HEK293 (cell line): Measurements from ENCODE around the gene ACSBG1.
A peak's percentile ranks its signal among the peaks of the same experiment; 100 is the strongest.

ENCODE experiments used
- ELK4 ChIP-seq: IDR thresholded peaks from 2 replicates; pipeline ENCODE4 v1.6.1; 2011; ENCODE audit warnings: mild to moderate bottlenecking, low read depth, low read length, borderline replicate concordance
- GLIS1 ChIP-seq: fragments of 450-650 bp; formaldehyde crosslinking; IDR thresholded peaks from 2 replicates; pipeline ENCODE4 v1.5.1; 2016; ENCODE audit warnings: missing biosample characterization, missing genetic modification characterization
- GLIS2 ChIP-seq: fragments of 450-650 bp; formaldehyde crosslinking; IDR thresholded peaks from 2 replicates; pipeline ENCODE4 v1.5.1; 2016; ENCODE audit warnings: missing biosample characterization, missing genetic modification characterization
- KLF10 ChIP-seq: fragments of 450-650 bp; IDR thresholded peaks from 2 replicates; pipeline ENCODE4 v1.5.1; 2018; ENCODE audit warnings: missing biosample characterization, mild to moderate bottlenecking, missing genetic modification characterization
- KLF8 ChIP-seq: fragments of 450-650 bp; formaldehyde crosslinking; IDR thresholded peaks from 2 replicates; pipeline ENCODE4 v1.5.1; 2016; ENCODE audit warnings: missing biosample characterization, missing genetic modification characterization
- MEIS1 ChIP-seq: sonication (generic); formaldehyde crosslinking; IDR thresholded peaks from 2 replicates; pipeline ENCODE4 v1.8.1; 2022; ENCODE audit warnings: missing genetic modification reagents, mild to moderate bottlenecking, borderline replicate concordance
- SCRT1 ChIP-seq: fragments of 450-650 bp; formaldehyde crosslinking; IDR thresholded peaks from 2 replicates; pipeline ENCODE4 v1.5.1; 2016; ENCODE audit warnings: missing biosample characterization, missing genetic modification characterization, borderline replicate concordance
- SP2 ChIP-seq: fragments of 450-650 bp; formaldehyde crosslinking; IDR thresholded peaks from 2 replicates; pipeline ENCODE4 v1.5.1; 2016; ENCODE audit warnings: missing biosample characterization, missing genetic modification characterization
- ZBTB17 ChIP-seq: fragments of 450-650 bp; formaldehyde crosslinking; IDR thresholded peaks from 2 replicates; pipeline ENCODE4 v1.5.1; 2016; ENCODE audit warnings: missing biosample characterization, missing genetic modification characterization
- ZBTB7A ChIP-seq: fragments of 450-650 bp; formaldehyde crosslinking; IDR thresholded peaks from 2 replicates; pipeline ENCODE4 v1.5.1; 2016; ENCODE audit warnings: low read depth, missing biosample characterization, missing genetic modification characterization
- ZBTB8A ChIP-seq: fragments of 450-650 bp; formaldehyde crosslinking; IDR thresholded peaks from 2 replicates; pipeline ENCODE4 v1.5.1; 2016; ENCODE audit warnings: missing biosample characterization, missing genetic modification characterization
- ZEB2 ChIP-seq: fragments of 450-650 bp; formaldehyde crosslinking; IDR thresholded peaks from 2 replicates; pipeline ENCODE4 v1.5.1; 2016; ENCODE audit warnings: missing biosample characterization, missing genetic modification characterization
- ZFP37 ChIP-seq: fragments of 450-650 bp; formaldehyde crosslinking; IDR thresholded peaks from 2 replicates; pipeline ENCODE4 v1.5.1; 2016; ENCODE audit warnings: missing biosample characterization, missing genetic modification characterization
- ZIC2 ChIP-seq: fragments of 450-650 bp; formaldehyde crosslinking; IDR thresholded peaks from 2 replicates; pipeline ENCODE4 v1.5.1; 2016; ENCODE audit warnings: missing biosample characterization, missing genetic modification characterization
- ZNF175 ChIP-seq: fragments of 450-650 bp; formaldehyde crosslinking; IDR thresholded peaks from 2 replicates; pipeline ENCODE4 v1.5.1; 2016; ENCODE audit warnings: missing biosample characterization, missing genetic modification characterization
- ZNF292 ChIP-seq: fragments of 450-650 bp; formaldehyde crosslinking; IDR thresholded peaks from 2 replicates; pipeline ENCODE4 v1.5.1; 2016; ENCODE audit warnings: low read depth, missing biosample characterization, missing genetic modification characterization, borderline replicate concordance
- ZNF335 ChIP-seq: fragments of 450-650 bp; formaldehyde crosslinking; conservative IDR thresholded peaks from 2 replicates; pipeline ENCODE4 v1.5.1; 2016; ENCODE audit warnings: missing biosample characterization, missing genetic modification characterization
- ZNF580 ChIP-seq: fragments of 450-650 bp; formaldehyde crosslinking; IDR thresholded peaks from 2 replicates; pipeline ENCODE4 v1.5.1; 2016; ENCODE audit warnings: missing biosample characterization, missing genetic modification characterization
- ZNF629 ChIP-seq: fragments of 450-650 bp; formaldehyde crosslinking; IDR thresholded peaks from 2 replicates; pipeline ENCODE4 v1.5.1; 2017; ENCODE audit warnings: missing biosample characterization, missing genetic modification characterization
- ZNF664 ChIP-seq: fragments of 450-650 bp; formaldehyde crosslinking; IDR thresholded peaks from 2 replicates; pipeline ENCODE4 v1.5.1; 2016; ENCODE audit warnings: missing biosample characterization, missing genetic modification characterization
- ZNF677 ChIP-seq: fragments of 450-650 bp; IDR thresholded peaks from 2 replicates; pipeline ENCODE4 v1.5.0; 2018; ENCODE audit warnings: missing biosample characterization, mild to moderate bottlenecking, missing genetic modification characterization, moderate library complexity
- ZNF837 ChIP-seq: fragments of 450-650 bp; formaldehyde crosslinking; IDR thresholded peaks from 2 replicates; pipeline ENCODE4 v1.5.1; 2016; ENCODE audit warnings: missing biosample characterization, missing genetic modification characterization
- ZSCAN30 ChIP-seq: fragments of 450-650 bp; IDR thresholded peaks from 2 replicates; pipeline ENCODE4 v1.5.1; 2018; ENCODE audit warnings: missing biosample characterization, mild to moderate bottlenecking, missing genetic modification characterization, moderate library complexity
- TF ChIP-seq, protein P1 (sequence below): fragments of 450-650 bp; formaldehyde crosslinking; IDR thresholded peaks from 2 replicates; pipeline ENCODE4 v1.5.1; 2016; ENCODE audit warnings: missing biosample characterization, missing genetic modification characterization
- TF ChIP-seq, protein P2 (sequence below): fragments of 450-650 bp; formaldehyde crosslinking; IDR thresholded peaks from 2 replicates; pipeline ENCODE4 v1.5.1; 2016; ENCODE audit warnings: missing biosample characterization, missing genetic modification characterization
- TF ChIP-seq, protein P3 (sequence below): fragments of 450-650 bp; formaldehyde crosslinking; IDR thresholded peaks from 2 replicates; pipeline ENCODE4 v1.5.1; 2016; ENCODE audit warnings: missing biosample characterization, missing genetic modification characterization
- TF ChIP-seq, protein P4 (sequence below): fragments of 450-650 bp; formaldehyde crosslinking; IDR thresholded peaks from 2 replicates; pipeline ENCODE4; 2016; ENCODE audit warnings: missing biosample characterization, missing genetic modification characterization
- TF ChIP-seq, protein P5 (sequence below): fragments of 450-650 bp; formaldehyde crosslinking; optimal IDR thresholded peaks from 2 replicates; pipeline ENCODE3; 2016; ENCODE audit warnings: missing biosample characterization, mild to moderate bottlenecking, missing genetic modification characterization

The ACSBG1 gene

GRCh38 chr15:78131295-78132061, 102.9 kb downstream of the ACSBG1 start, which contains the start of gene CIB2 (continued):
- 0 out of 2 replicates have a peak, but pooled peaks have one; percentile 36 for TF ChIP-seq ZNF580 (tag by site-specific recombination)
- peak; percentile 66; the same call in 1 of the 2 replicates for TF ChIP-seq ELK4
- TF ChIP-seq, protein P1, sequence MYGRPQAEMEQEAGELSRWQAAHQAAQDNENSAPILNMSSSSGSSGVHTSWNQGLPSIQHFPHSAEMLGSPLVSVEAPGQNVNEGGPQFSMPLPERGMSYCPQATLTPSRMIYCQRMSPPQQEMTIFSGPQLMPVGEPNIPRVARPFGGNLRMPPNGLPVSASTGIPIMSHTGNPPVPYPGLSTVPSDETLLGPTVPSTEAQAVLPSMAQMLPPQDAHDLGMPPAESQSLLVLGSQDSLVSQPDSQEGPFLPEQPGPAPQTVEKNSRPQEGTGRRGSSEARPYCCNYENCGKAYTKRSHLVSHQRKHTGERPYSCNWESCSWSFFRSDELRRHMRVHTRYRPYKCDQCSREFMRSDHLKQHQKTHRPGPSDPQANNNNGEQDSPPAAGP (tag by site-specific recombination), result peak; percentile 26; the same call in 1 of the 2 replicates
- peak; percentile 72; the same call in 1 of the 2 replicates for TF ChIP-seq KLF8 (tag by site-specific recombination)
- TF ChIP-seq GLIS1 (tag by site-specific recombination), result peak; percentile 87
- TF ChIP-seq ZBTB8A (tag by site-specific recombination), result peak; percentile 28; the same call in 1 of the 2 replicates
- TF ChIP-seq, protein P2, sequence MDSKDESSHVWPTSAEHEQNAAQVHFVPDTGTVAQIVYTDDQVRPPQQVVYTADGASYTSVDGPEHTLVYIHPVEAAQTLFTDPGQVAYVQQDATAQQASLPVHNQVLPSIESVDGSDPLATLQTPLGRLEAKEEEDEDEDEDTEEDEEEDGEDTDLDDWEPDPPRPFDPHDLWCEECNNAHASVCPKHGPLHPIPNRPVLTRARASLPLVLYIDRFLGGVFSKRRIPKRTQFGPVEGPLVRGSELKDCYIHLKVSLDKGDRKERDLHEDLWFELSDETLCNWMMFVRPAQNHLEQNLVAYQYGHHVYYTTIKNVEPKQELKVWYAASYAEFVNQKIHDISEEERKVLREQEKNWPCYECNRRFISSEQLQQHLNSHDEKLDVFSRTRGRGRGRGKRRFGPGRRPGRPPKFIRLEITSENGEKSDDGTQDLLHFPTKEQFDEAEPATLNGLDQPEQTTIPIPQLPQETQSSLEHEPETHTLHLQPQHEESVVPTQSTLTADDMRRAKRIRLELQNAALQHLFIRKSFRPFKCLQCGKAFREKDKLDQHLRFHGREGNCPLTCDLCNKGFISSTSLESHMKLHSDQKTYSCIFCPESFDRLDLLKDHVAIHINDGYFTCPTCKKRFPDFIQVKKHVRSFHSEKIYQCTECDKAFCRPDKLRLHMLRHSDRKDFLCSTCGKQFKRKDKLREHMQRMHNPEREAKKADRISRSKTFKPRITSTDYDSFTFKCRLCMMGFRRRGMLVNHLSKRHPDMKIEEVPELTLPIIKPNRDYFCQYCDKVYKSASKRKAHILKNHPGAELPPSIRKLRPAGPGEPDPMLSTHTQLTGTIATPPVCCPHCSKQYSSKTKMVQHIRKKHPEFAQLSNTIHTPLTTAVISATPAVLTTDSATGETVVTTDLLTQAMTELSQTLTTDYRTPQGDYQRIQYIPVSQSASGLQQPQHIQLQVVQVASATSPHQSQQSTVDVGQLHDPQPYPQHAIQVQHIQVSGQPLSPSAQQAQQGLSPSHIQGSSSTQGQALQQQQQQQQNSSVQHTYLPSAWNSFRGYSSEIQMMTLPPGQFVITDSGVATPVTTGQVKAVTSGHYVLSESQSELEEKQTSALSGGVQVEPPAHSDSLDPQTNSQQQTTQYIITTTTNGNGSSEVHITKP, result 0 out of 2 replicates have a peak, but pooled peaks have one; percentile 4
- TF ChIP-seq, protein P3, sequence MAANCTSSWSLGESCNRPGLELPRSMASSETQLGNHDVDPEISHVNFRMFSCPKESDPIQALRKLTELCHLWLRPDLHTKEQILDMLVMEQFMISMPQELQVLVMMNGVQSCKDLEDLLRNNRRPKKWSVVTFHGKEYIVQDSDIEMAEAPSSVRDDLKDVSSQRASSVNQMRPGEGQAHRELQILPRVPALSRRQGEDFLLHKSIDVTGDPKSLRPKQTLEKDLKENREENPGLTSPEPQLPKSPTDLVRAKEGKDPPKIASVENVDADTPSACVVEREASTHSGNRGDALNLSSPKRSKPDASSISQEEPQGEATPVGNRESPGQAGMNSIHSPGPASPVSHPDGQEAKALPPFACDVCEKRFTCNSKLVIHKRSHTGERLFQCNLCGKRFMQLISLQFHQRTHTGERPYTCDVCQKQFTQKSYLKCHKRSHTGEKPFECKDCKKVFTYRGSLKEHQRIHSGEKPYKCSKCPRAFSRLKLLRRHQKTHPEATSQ (tag by site-specific recombination), result peak; percentile 80; the same call in 1 of the 2 replicates
- peak; percentile 95 for TF ChIP-seq ZBTB7A (tag by site-specific recombination)
- TF ChIP-seq, protein P4, sequence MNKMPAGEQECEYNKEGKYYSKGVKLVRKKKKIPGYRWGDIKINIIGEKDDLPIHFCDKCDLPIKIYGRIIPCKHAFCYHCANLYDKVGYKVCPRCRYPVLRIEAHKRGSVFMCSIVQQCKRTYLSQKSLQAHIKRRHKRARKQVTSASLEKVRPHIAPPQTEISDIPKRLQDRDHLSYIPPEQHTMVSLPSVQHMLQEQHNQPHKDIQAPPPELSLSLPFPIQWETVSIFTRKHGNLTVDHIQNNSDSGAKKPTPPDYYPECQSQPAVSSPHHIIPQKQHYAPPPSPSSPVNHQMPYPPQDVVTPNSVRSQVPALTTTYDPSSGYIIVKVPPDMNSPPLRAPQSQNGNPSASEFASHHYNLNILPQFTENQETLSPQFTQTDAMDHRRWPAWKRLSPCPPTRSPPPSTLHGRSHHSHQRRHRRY, result no peak
- no peak for TF ChIP-seq ZNF175
- TF ChIP-seq ZBTB17 (tag by site-specific recombination), result peak; percentile 33; the same call in 1 of the 2 replicates
- TF ChIP-seq ZNF677, result peak; percentile 14; the same call in 1 of the 2 replicates
- peak; percentile 58; the same call in 1 of the 2 replicates for TF ChIP-seq ZEB2 (tag by site-specific recombination)
- TF ChIP-seq MEIS1, result no peak
- peak; percentile 68 for TF ChIP-seq SP2 (tag by site-specific recombination)
- peak; percentile 72 for TF ChIP-seq ZIC2 (tag by site-specific recombination)
- TF ChIP-seq GLIS2, result peak; percentile 95
- TF ChIP-seq ZNF837 (tag by site-specific recombination), result no peak
- TF ChIP-seq ZNF664 (tag by site-specific recombination), result no peak
- TF ChIP-seq ZSCAN30 (tag by site-specific recombination), result peak; percentile 62; the same call in 1 of the 2 replicates
- TF ChIP-seq ZNF335 (tag by site-specific recombination), result peak; percentile 85
- TF ChIP-seq ZFP37 (tag by site-specific recombination), result peak; percentile 86; the same call in 1 of the 2 replicates
- TF ChIP-seq SCRT1, result no peak
- TF ChIP-seq, protein P5, sequence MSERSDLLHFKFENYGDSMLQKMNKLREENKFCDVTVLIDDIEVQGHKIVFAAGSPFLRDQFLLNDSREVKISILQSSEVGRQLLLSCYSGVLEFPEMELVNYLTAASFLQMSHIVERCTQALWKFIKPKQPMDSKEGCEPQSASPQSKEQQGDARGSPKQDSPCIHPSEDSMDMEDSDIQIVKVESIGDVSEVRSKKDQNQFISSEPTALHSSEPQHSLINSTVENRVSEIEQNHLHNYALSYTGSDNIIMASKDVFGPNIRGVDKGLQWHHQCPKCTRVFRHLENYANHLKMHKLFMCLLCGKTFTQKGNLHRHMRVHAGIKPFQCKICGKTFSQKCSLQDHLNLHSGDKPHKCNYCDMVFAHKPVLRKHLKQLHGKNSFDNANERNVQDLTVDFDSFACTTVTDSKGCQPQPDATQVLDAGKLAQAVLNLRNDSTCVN (tag by site-specific recombination), result peak; percentile 82
- TF ChIP-seq KLF10, result peak; percentile 65; the same call in 1 of the 2 replicates
- TF ChIP-seq ZNF629 (tag by site-specific recombination), result peak; percentile 25; the same call in 1 of the 2 replicates
- no peak for TF ChIP-seq ZNF292 (tag by site-specific recombination)
